GM18909 (cell line): ENCODE results near the gene ATP8A1.

ENCODE experiments used
- ATAC-seq: cut with Tn5 transposase; IDR thresholded peaks from one replicate; pipeline ENCODE4 v1.9.1; 2021; ENCODE audit warnings: mild to moderate bottlenecking; ENCODE audit not compliant: unreplicated experiment, poor library complexity

ATP8A1 gene

GRCh38 chr4:42436928-42437565, 219.9 kb downstream of the ATP8A1 start:
- no peak for ATAC-seq

- no peak for ATAC-seq
Observed at GRCh38 chr4:42428036-42428435, 228.9 kb downstream of the ATP8A1 start.

GRCh38 chr4:42425146-42426065, 231.5 kb downstream of the ATP8A1 start:
- ATAC-seq: no peak

- no peak for ATAC-seq
Observed at GRCh38 chr4:42420140-42420539, 236.8 kb downstream of the ATP8A1 start.

- ATAC-seq: no peak
Observed at GRCh38 chr4:42417550-42417949, 239.4 kb downstream of the ATP8A1 start.

GRCh38 chr4:42416017-42416416, 240.9 kb downstream of the ATP8A1 start:
- ATAC-seq: no peak

- no peak for ATAC-seq
Observed at GRCh38 chr4:42415281-42415680, 241.6 kb downstream of the ATP8A1 start.

- ATAC-seq: no peak
Observed at GRCh38 chr4:42412251-42412650, 244.7 kb downstream of the ATP8A1 start.

- ATAC-seq: no peak
Observed at GRCh38 chr4:42411803-42412202, 245.1 kb downstream of the ATP8A1 start.

- no peak for ATAC-seq
Observed at GRCh38 chr4:42410446-42410845, 246.5 kb downstream of the ATP8A1 start.

GRCh38 chr4:42404001-42404400, 252.9 kb downstream of the ATP8A1 start:
- no peak for ATAC-seq

- ATAC-seq: no peak
Observed at GRCh38 chr4:42401171-42401570, 255.7 kb downstream of the ATP8A1 start.

- ATAC-seq: no peak
Observed at GRCh38 chr4:42399393-42399792, 257.5 kb downstream of the ATP8A1 start.

GRCh38 chr4:42398871-42399331, 258.0 kb downstream of the ATP8A1 start:
- ATAC-seq: no peak

GRCh38 chr4:42398171-42398870, 258.6 kb downstream of the ATP8A1 start:
- ATAC-seq: peak; percentile 47

GRCh38 chr4:42397635-42398170, 259.2 kb downstream of the ATP8A1 start:
- peak; percentile 44 for ATAC-seq

- ATAC-seq: peak; percentile 50
Observed at GRCh38 chr4:42396752-42397634, 259.9 kb downstream of the ATP8A1 start, which contains the start of gene SHISA3. Gene SHISA3 (plus strand): TSS chr4:42397488. CDS start chr4:42398057, 569 bp downstream.

GRCh38 chr4:42396361-42396751, 260.5 kb downstream of the ATP8A1 start:
- ATAC-seq: no peak

- no peak for ATAC-seq
Observed at GRCh38 chr4:42395595-42395994, 261.3 kb downstream of the ATP8A1 start.

- no peak for ATAC-seq
Observed at GRCh38 chr4:42392436-42392835, 264.5 kb downstream of the ATP8A1 start.
